Cardiac septum (tissue), 1 donor: Measurements from ENCODE around the gene CBLN3. TPM values are rescaled to one million over a fixed set of nuclear protein-coding genes. Genes with fewer than 3 reads are reported as not detected.
"Not testable (repeated sequence)": the region's sequence is repeated elsewhere in the genome, so short reads cannot be mapped to it uniquely, and the experiment has no call there.

Experiments
- DNase-seq: peaks from one replicate; pipeline ENCODE4 v3.0.0-alpha.2; 2020; ENCODE audit warnings: low spot score
- intact Hi-C: fragments of 100-400 bp; cut with DNase I; formaldehyde crosslinking; loops from one replicate; pipeline ENCODE4 v1.14.0; 2022
- long read RNA-seq: library from polyadenylated mRNA; unstranded; transcript quantifications from one replicate; pipeline ENCODE4 v2.0.0, GENCODE V29; 2021
- total RNA-seq: library from RNA; stranded (reverse); fragmentation: NEBNext Ultra II Directional; extraction: Animal tissue kit (Norgen Biotek cat#: 25700); gene quantifications from one replicate; pipeline ENCODE4 v1.2.1, GENCODE V29; 2021
- donor health status: DM: no; HTN: no; CAD: no.

Gene CBLN3
- total RNA-seq: 1.2 TPM
- long read RNA-seq, partial matches to known transcripts: 0 of 3 reads
- long read RNA-seq, other reads (novel, unspliced or antisense): 1 of 3 reads

GRCh38 chr14:24429395-24430142 is at the start of gene CBLN3, which contains the start of gene KHNYN:
TSS of gene CBLN3 (minus strand) at chr14:24429668. CDS start at chr14:24429054, 614 bp downstream.
TSS of gene KHNYN (plus strand) at chr14:24429954. CDS start at chr14:24430731, 777 bp downstream.
- intact Hi-C loops: loop anchor here (5.0 kb wide), 1 partner anchor 187 kb away; the partner anchor contains the start of gene TINF2
- DNase-seq: peak; percentile 96

- no peak for DNase-seq
These were observed 45.8 kb upstream of the CBLN3 start for GRCh38 chr14:24475261-24475660.

GRCh38 chr14:24473211-24473610 is 43.7 kb upstream of the CBLN3 start:
- intact Hi-C loops: no loop called here

More at GRCh38 chr14:24475261-24475660, 45.8 kb upstream of the CBLN3 start:
- intact Hi-C loops: no loop called here

GRCh38 chr14:24470450-24470849 is 41.0 kb upstream of the CBLN3 start:
- intact Hi-C loops: not testable (repeated sequence)

More at GRCh38 chr14:24473211-24473610, 43.7 kb upstream of the CBLN3 start:
- no peak for DNase-seq

GRCh38 chr14:24465805-24466204 is 36.3 kb upstream of the CBLN3 start:
- DNase-seq: no peak
- intact Hi-C loops: no loop called here

More at GRCh38 chr14:24470450-24470849, 41.0 kb upstream of the CBLN3 start:
- DNase-seq: not testable (repeated sequence)

- intact Hi-C loops: no loop called here
- no peak for DNase-seq
These were observed 35.9 kb upstream of the CBLN3 start for GRCh38 chr14:24465368-24465767.

GRCh38 chr14:24463884-24464785 is 34.7 kb upstream of the CBLN3 start:
- intact Hi-C loops: no loop called here
- no peak for DNase-seq

- intact Hi-C loops: no loop called here
- no peak for DNase-seq
These were observed 33.8 kb upstream of the CBLN3 start for GRCh38 chr14:24463017-24463883.

GRCh38 chr14:24461336-24461735 is 31.9 kb upstream of the CBLN3 start:
- DNase-seq: no peak
- intact Hi-C loops: no loop called here

- intact Hi-C loops: no loop called here
- DNase-seq: no peak
These were observed 29.9 kb upstream of the CBLN3 start for GRCh38 chr14:24459331-24459730.

- DNase-seq: no peak
- intact Hi-C loops: no loop called here
These were observed 29.3 kb upstream of the CBLN3 start for GRCh38 chr14:24458736-24459135.

GRCh38 chr14:24456980-24457379 is 27.5 kb upstream of the CBLN3 start:
- intact Hi-C loops: no loop called here
- no peak for DNase-seq

- intact Hi-C loops: not testable (repeated sequence)
These were observed 21.4 kb upstream of the CBLN3 start for GRCh38 chr14:24450828-24451227.

GRCh38 chr14:24443053-24443665 is 13.7 kb upstream of the CBLN3 start:
- DNase-seq: no peak

More at GRCh38 chr14:24450828-24451227, 21.4 kb upstream of the CBLN3 start:
- DNase-seq: not testable (repeated sequence)

GRCh38 chr14:24442240-24443052 is 13.0 kb upstream of the CBLN3 start, which contains the start of gene SDR39U1:
TSS of gene SDR39U1 (minus strand) at chr14:24442776. CDS start at chr14:24442769, 7 bp downstream.
- peak; percentile 98 for DNase-seq
- intact Hi-C loops: no loop called here

More at GRCh38 chr14:24443053-24443665, 13.7 kb upstream of the CBLN3 start:
- intact Hi-C loops: no loop called here

- DNase-seq: no peak
- intact Hi-C loops: no loop called here
These were observed 12.4 kb upstream of the CBLN3 start for GRCh38 chr14:24441904-24442239.

GRCh38 chr14:24441485-24441884 is 12.0 kb upstream of the CBLN3 start:
- intact Hi-C loops: no loop called here
- DNase-seq: no peak
